ENCODE measurements around the gene SF3A2.

DNA sequence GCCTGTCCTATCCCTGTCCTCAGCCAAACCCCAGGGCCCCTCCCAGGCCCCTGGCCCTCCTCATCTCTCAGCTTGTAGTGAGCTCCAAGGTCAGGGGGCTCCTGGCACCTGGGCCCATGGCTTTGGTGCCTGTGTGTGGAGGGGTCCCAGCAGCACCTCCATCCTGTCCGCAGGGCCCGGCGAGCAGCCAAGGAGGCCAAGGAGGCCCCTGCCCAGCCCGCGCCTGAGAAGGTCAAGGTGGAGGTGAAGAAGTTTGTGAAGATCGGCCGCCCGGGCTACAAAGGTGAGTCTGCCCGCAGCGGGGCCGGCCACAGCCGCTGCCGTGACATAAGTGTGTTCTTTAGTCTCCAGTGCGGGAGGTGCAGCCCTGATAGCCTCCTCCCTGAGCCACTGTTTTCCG, 8.6 kb downstream of the SF3A2 start:
- TF ChIP-seq, protein P1, sequence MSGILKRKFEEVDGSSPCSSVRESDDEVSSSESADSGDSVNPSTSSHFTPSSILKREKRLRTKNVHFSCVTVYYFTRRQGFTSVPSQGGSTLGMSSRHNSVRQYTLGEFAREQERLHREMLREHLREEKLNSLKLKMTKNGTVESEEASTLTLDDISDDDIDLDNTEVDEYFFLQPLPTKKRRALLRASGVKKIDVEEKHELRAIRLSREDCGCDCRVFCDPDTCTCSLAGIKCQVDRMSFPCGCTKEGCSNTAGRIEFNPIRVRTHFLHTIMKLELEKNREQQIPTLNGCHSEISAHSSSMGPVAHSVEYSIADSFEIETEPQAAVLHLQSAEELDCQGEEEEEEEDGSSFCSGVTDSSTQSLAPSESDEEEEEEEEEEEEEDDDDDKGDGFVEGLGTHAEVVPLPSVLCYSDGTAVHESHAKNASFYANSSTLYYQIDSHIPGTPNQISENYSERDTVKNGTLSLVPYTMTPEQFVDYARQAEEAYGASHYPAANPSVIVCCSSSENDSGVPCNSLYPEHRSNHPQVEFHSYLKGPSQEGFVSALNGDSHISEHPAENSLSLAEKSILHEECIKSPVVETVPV (CRISPR knock-in tag; IDR thresholded peaks at IDR 0.05) = no peak
- TF ChIP-seq CREB5 (CRISPR knock-in tag; IDR thresholded peaks at IDR 0.05; ENCODE audit: low read depth) = no peak
- no peak for TF ChIP-seq TOX (CRISPR knock-in tag; IDR thresholded peaks at IDR 0.05; ENCODE audit: borderline replicate concordance)
